Smooth muscle cell of bladder (primary cell): Measurements from ENCODE around the gene NANOS3. TPM values are rescaled to one million over a fixed set of nuclear protein-coding genes. Genes with fewer than 3 reads are reported as not detected.

Experiments used
- total RNA-seq: library from RNA; depleted of rRNA; stranded (reverse); fragments of >200 nt; gene quantifications from 2 replicates; pipeline ENCODE4 v1.2.3, GENCODE V29; 2014

Gene NANOS3
- total RNA-seq = not detected in 2 replicates

DNA sequence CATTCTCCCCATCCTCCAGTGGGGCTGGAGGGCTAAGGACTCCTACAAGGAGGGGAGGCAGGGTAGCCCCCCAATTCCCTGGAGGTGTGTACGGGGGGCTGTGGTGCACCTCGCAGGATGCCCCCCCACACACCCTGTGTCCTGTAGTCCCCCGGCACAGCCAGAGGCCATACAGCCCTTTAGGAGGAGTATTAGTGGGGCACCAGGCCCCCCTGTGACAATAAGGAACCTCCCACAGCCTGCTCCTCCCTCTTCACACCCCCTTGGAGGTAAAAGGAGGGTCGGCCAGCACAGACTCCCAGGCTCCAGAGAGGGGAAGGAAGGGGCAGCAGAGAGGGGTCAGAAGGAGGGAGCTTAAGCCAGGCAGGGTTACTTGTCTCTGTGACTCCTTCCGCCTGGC is at the start of gene NANOS3:
Gene NANOS3, plus strand, starts transcription at position 301 of the 400 bp plus-strand sequence. CDS start 115 bp downstream, outside the sequence.

DNA sequence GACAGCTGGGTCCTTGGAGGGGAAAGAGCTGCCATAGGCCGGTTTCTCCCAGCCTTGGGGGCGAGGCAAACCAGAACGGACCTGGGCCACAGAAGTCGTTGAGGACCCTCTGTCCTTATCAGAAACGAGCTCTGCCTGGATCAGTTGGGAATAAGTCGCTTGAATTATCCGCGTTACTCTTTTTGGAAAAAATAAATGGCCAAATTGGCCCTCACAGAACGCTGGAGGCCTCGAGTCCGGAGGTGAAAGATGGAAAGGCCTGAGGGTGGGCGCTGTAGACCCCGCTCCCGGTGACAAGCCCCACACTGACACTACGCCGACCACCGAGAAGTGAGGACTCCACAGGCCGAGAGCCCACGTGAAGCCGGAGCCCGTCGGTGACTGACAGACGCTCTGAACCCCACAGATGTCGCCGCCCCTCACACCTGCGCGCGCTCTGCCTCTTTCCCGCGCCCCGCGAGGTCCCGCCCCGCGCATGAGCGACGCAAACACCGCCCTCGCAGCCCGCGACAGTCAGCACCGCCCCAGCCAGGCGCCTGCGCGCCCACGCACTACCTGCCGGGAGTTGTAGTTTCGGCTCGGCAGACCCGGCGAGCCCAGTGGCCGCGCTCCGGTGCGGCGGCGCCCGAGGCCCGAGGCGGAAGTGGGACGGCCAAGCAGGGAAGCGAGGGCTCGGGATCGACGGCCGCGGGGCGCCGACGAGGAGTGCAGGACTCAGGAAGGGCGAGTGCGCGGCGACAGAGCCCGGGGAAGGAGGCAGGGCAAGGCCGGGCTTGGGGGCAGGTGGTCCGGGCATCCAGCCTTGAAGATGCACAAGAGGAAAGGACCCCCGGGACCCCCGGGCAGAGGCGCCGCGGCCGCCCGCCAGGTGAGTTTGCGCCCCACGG is 28.9 kb downstream of the NANOS3 start, which contains the start of the genes BRME1 and CC2D1A:
Gene BRME1, minus strand, starts transcription at position 484 of the 887 bp plus-strand sequence. CDS start 1,225 bp downstream, outside the sequence.
Gene CC2D1A, plus strand, starts transcription at position 568 of the 887 bp plus-strand sequence. Its CDS starts 241 bp downstream, at position 809.

Other genes starting within 250 kb of the NANOS3 start
- 20.5 and 22.6 TPM in 2 replicates for gene MRI1, start 112.6 kb upstream of the NANOS3 start, total RNA-seq
- gene C19orf53, start 102.7 kb upstream of the NANOS3 start, total RNA-seq = 87.8 and 107 TPM in 2 replicates
- 3.4 and 9.3 TPM in 2 replicates for gene ZSWIM4, start 81.7 kb upstream of the NANOS3 start, total RNA-seq
- gene BRME1, start 29.0 kb downstream of the NANOS3 start, total RNA-seq = 0.14 and 0.55 TPM in 2 replicates
- 5.0 TPM in 2 replicates for gene CC2D1A, start 29.1 kb downstream of the NANOS3 start, total RNA-seq
- 2.1 and 3.1 TPM in 2 replicates for gene PODNL1, start 61.3 kb downstream of the NANOS3 start, total RNA-seq
- 4.4 and 5.5 TPM in 2 replicates for gene DCAF15, start 75.4 kb downstream of the NANOS3 start, total RNA-seq
- 1.00 and 2.3 TPM in 2 replicates for gene RFX1, start 129.2 kb downstream of the NANOS3 start, total RNA-seq
- gene RLN3, start 151.0 kb downstream of the NANOS3 start, total RNA-seq = not detected in 2 replicates
- gene IL27RA, start 154.6 kb downstream of the NANOS3 start, total RNA-seq = 1.7 and 1.8 TPM in 2 replicates
- gene PALM3, start 184.9 kb downstream of the NANOS3 start, total RNA-seq = under 0.01 and 0.28 TPM in 2 replicates
- gene MISP3, start 195.7 kb downstream of the NANOS3 start, total RNA-seq = 0.28 TPM in 2 replicates
- not detected in 2 replicates for gene C19orf67, start 208.6 kb downstream of the NANOS3 start, total RNA-seq
- 11.5 and 21.0 TPM in 2 replicates for gene SAMD1, start 213.6 kb downstream of the NANOS3 start, total RNA-seq
- 25.9 and 26.2 TPM in 2 replicates for gene PRKACA, start 240.6 kb downstream of the NANOS3 start, total RNA-seq